C4-2B (cell line): ENCODE measurements around the gene IL4I1.

Experiments
- CTCF ChIP-seq: fragments of 450-650 bp; conservative IDR thresholded peaks from 2 replicates; pipeline ENCODE4 v1.5.1; 2017; ENCODE audit warnings: mild to moderate bottlenecking
- ZFX ChIP-seq: fragments of 450-650 bp; IDR thresholded peaks from 2 replicates; pipeline ENCODE4 v1.6.1; 2017

DNA sequence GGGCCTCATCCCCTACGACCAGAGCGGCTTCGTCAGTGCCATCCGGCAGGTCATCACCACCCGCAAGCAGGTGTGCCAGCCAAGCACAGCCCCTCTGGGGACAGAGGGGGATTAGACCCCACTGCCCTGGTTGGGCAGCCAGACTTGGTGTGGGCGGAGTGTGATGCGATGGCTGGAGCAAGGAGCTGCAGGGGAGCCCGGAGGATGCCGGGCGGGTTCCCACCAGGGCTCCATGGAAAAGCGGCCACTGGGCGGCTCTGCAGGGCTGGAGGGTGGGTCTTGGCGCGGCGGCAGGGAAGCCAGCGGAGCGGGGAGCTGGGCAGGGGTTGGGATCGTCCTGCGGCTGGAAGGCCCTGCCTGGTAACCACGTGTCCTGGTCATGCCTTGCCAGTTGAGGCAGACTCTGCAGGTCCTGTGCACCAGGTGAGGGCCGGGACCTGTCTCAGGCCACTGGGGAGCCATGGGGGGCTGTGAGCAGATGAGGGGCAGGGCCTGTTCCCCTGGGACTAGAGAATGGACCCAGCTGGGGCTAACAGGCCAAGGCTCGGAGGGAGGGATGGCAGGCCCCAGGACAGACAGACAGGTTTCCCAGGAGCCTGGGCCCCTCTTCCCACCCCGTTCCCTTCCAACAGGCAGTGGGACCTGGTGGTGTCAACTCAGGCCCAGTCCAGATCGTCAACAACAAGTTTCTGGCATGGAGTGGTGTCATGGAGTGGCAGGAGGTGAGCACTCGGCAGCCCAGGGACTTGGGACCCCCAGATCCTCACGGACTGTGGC, 39.4 kb downstream of the IL4I1 start:
- TF ChIP-seq CTCF (no peak), ZFX (no peak)
